ENCODE results near the gene STPG3.

Gene STPG3

GRCh38 chr9:137245450-137246421 is 5.3 kb upstream of the STPG3 start:
- peak in 2 of 3 experiments; percentile 72 to 84 for DNase-seq

DNA sequence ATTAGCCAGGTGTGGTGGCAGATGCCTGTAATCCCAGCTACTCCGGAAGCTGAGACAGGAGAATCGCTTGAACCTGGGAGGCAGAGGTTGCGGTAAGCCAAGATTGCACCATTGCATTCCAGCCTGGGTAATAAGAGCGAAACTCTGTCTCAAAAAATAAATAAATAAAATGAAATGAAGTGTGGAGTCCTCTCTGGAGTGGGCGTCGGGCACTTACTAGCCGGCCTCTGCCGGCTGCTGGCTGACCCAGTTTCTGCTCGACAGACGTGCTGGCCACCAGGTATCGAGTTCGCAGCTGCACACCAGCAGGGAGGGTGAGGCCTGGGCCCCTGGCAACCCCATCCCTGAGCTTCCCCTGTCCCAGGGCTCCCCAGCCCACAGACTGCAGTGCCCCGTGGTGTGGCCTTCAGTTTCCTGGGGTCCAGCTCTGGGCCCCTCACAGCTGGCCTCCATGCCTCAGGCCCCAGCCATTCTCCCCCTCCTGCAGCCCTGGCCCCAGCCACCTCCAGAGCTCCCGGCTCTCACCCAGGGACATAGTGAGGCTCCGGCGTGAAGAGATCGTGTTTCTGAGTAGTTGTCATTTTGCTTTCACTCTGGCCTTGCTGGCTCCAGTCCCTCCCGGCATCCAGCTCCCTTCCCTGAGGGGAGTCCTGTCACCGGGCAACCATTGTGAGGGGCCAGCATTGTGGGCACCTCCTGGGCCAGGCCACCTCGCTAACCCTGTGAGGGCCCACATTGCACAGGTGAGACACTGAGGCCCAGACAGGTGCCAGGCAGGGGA is 3.8 kb upstream of the STPG3 start:
- peak in 1 of 3 experiments; percentile 22 for DNase-seq

DNA sequence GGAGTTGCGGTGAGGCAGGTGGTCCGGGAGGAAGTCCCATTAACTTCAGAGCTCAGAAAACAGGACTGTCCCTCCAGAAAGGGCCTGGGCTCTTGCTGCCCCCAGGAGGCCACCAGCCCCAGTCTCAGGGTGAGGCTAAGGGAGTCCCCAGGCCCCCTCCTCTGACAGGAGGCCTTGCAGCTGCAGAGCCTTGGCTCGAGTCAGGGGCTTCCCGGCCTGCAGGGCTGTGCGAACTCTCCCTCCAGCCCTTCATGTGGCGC is 3.2 kb upstream of the STPG3 start:
- no peak for DNase-seq

DNA sequence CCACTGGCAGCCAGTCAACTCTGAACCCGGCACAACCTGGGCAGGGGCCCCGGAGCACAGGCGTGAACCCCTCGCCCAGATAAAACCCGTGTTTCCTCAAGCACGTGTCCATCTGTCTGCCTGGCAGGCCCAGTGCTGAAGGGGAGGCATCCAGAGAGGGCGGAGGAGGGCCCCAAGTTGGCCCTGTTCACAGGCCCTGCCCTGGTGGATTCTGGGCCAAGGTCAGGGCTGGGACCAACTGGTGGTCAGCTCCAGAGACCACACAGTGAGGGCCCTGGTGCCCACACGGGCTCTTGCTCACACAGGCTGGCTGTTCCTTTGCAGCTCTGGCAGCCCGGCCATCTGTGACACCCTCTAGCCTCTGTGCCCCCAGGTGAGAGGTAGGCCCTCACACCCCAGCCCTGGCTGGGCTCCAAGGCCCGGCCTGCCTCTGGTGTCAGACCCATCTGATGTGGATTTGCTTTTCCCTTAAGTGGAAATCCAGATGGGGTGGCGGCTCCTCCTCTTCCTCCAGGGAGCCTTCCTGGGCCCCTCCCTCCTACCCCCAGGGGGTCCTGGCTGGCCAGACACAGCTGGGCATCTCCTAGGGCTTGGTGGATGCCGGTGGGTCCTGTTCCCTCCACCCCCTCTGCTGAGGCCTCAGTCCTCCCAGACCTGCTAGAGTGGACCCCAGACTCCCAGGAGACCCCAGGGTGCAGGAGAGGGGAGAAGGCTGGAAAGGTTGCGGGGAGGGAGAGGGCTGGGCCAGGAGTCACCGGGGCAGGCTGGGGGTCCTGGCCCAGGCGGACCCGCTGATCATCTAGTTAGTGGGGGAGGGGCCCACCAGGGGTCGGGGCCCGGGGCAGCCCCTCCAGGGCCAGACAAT is 525 bp upstream of the STPG3 start:
- no peak for DNase-seq

DNA sequence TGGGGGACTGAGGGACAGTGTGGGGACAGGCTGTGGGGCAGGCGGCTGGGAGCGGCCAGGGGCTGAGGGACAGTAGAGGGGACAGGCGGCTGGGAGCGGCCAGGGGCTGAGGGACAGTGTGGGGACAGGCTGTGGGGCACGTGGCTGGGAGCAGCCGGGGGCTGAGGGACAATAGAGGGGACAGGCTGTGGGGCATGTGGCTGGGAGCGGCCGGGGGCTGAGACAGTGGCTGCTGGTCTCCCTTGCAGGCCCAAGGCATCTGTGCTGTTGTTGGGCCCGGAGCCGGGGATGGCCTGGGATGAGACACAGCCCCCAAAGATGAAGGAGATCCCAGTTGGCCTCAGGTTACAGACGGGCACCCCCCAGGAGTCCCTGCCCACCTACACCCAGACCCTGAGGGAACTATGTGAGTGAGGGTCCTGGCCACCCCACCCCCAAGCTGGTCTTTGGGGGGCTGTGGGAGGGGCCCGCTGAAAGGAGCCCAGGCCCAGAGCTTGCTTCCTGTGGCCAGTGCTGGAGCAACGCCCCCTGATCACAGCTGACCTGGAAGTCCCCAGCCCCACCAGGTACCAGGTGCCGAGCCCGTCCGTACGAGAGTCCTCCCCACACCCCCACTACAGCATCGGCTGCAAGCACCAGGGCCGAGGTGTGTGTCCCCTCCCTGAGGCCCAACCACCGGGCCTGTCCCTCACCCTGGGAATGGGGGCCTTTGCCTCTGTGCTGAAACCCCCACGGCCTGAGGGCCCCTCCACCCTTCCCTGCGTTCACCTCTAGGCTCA is 593 bp downstream of the STPG3 start:
- no peak for DNase-seq

- DNase-seq = peak; percentile 13 to 31 (median 30)
Observed at GRCh38 chr9:137252555-137253506, 1.7 kb downstream of the STPG3 start.

DNA sequence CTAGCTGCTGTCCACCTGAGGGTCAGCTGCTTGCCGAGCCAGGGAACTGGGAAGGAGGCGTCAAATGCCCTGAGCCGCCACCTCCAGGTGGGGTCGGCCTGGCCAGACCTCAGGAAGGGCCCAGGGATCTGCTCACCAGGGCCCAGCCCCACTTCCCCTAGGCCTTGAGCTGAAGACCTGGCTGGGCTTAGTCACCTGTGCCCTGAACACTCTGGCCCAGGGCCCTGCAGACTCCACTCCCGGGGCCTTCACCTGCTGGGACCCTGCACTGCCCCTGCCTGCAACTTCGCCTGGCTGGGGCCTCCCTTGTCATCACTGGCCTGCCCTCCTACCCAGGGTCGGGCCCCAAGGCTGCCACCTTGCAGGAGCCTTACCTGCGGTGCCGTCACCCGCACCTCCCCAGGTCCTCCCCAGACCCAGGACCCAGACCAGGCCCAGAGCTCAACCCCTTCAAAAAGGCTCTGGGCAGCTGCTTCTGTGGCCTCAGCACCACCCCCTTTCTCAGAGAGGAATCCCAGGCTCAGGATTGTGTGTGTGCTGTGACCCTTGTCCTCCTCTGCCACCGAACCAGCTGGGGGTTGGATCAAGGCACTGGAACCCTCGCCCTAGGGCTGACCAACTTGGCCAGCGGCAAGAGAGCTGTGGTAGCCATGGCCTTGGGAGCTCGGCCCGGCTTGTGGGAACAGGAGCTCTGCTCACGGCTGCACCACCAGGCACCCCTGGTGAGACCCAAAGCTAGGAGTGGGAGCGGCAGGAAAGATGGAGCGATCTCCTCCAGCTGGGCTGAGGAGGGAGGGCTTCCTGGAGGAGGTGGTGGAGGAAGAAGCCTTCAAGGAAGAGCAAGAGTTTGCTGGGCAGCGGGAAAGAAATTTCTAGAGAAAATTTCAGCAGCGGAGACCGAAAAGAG is 2.9 kb downstream of the STPG3 start:
- DNase-seq = peak in 2 of 3 experiments; percentile 54 to 60

GRCh38 chr9:137254624-137255447 is 3.8 kb downstream of the STPG3 start, which contains the start of gene NELFB:
Gene NELFB (plus strand): TSS chr9:137255327.
- peak; percentile 85 to 95 (median 94) for DNase-seq

- DNase-seq = peak in 1 of 3 experiments; percentile 80
Observed at GRCh38 chr9:137255448-137256114, 4.5 kb downstream of the STPG3 start.

GRCh38 chr9:137256362-137256761 is 5.3 kb downstream of the STPG3 start:
- no peak for DNase-seq

DNA sequence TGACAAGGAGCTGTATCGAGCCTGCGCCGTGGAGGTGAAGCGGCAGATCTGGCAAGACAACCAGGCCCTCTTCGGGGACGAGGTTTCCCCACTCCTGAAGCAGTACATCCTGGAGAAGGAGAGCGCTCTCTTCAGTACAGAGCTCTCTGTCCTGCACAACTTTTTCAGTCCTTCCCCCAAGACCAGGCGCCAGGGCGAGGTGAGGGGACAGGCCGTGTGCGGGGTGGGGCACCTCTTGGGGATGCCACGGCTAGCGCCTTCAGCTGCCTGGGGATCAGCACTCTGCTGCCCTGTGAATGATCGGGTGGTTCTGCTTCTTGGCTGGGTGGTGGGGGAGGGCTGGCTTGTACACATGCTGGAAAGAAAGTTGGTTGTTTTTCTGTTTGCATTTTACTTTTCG is 5.8 kb downstream of the STPG3 start:
- DNase-seq = no peak

DNA sequence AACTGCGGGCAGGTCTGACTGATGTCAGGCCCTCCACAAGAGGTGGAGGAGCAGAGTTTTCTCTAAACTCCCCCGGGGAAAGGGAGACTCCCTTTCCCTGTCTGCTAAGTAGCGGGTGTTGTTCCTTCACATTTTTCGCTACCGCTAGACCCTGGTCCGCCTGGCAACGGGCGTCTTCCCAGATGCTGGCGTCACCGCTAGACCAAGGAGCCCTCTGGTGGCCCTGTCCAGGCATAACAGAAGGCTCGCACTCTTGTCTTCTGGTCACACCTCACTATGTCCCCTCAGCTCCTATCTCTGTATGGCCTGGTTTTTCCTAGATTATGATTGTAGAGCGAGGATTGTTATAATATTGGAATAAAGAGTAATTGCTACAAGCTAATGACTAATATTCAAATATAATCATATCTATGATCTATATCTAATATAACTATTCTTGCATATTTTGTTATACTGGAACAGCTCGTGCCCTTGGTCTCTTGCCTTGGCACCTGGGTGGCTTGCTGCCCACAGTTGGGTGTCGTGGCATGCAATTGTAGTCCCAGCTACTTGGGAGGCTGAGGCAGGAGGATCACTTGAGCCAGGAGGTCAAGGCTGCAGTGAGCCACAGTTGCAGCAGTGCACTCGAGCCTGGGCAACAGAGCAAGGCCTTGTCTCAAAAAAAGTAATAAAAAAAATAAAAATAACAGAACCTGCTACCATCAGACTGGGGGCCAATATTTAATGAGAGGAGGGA is 11.3 kb downstream of the STPG3 start:
- peak in 2 of 3 experiments; percentile 17 to 53 for DNase-seq

- DNase-seq = no peak
Observed at GRCh38 chr9:137262909-137263285, 11.8 kb downstream of the STPG3 start.

- DNase-seq = no peak
Observed at GRCh38 chr9:137263506-137263905, 12.4 kb downstream of the STPG3 start.

DNA sequence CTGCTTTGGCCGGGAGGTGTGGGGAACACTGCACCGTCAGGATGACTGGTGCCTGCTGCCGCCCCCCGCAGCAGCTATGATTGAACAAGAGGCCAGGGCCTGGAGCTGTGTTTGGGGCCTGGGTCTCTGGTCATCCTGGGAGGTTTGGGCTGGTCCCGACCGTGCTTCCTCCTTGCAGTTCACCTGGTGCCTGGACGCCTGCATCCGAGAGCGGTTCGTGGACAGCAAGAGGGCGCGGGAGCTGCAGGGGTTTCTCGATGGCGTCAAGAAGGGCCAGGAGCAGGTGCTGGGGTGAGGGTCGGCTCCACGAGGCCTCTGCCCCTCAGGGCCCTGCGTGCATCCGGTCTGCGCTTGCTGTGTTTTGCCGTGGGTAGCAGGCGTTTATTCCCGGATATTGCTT is 13.0 kb downstream of the STPG3 start:
- no peak for DNase-seq

GRCh38 chr9:137265496-137266161 is 14.5 kb downstream of the STPG3 start:
- no peak for DNase-seq

- DNase-seq = no peak
Observed at GRCh38 chr9:137266162-137266527, 15.1 kb downstream of the STPG3 start.

Data from NCI-H1417 (cell line).